Measurements from ENCODE around the gene FOXP1. TPM values are rescaled to one million over a fixed set of nuclear protein-coding genes. Genes with fewer than 3 reads are reported as not detected.

Gene FOXP1
- total and polyA plus RNA-seq, 2 donors (not counting 1 experiment from before 2014, with no cell fraction given), result 91.1 to 508 TPM

- Mint-ChIP-seq H3K4me3 (no peak overlapping the region), H3K4me1 (peaks cover 35% of the 10 kb centered on the region), H3K27me3 (no peaks in the 10 kb centered on the region), H3K27ac (peak overlapping the region; percentile 62), H3K9me3 (ENCODE audit: insufficient read depth) (no peaks in the 10 kb centered on the region)
- no peak overlapping the region for H3K4me3 ChIP-seq (ENCODE audit: control extremely low read depth in 1 of 5, extremely low read depth in 1 of 5, insufficient read depth in 1 of 5, low read depth in 2 of 5, low read length in 4 of 5)
- H3K9ac ChIP-seq (ENCODE audit: low read length), result no peak overlapping the region
- H3K79me2 ChIP-seq (ENCODE audit: control insufficient read depth, insufficient read depth, low read length), result peaks cover 89% of the 10 kb centered on the region
- ChIA-PET POLR2A (no interaction called here), CTCF (interaction anchor here (0.6 to 2.2 kb wide), 4 partner anchors 11 to 195 kb away, joined by 3 to 9 read pairs (median 4); no protein-coding TSS in a partner anchor)
- H4K20me1 ChIP-seq (ENCODE audit: control insufficient read depth, insufficient read depth, low read length, poor library complexity, severe bottlenecking), result peaks cover 4% of the 10 kb centered on the region
- intact Hi-C loops (cut with micrococcal nuclease), result loop anchor here (5.0 kb wide), 1 partner anchor 36 kb away; no protein-coding TSS in a partner anchor
- TF ChIP-seq CTCF (IDR thresholded peaks at IDR 0.05), result no peak
- no peak for TF ChIP-seq EZH2 (IDR thresholded peaks at IDR 0.05; ENCODE audit: borderline replicate concordance, insufficient read depth, low read depth, low read length, poor library complexity, severe bottlenecking)
- peak overlapping the region in 1 of 2 donors; percentile 33 for H3K27ac ChIP-seq (ENCODE audit: low read length in 2 of 2)
- H3K4me2 ChIP-seq (replicated peaks; ENCODE audit: low read depth, low read length, poor library complexity, severe bottlenecking), result peak overlapping the region; percentile 23
- peaks cover 0 to 2% of the 10 kb centered on the region in 2 experiments for H3K36me3 ChIP-seq (replicated peaks in 1 of 2; ENCODE audit: control extremely low read depth in 1 of 2, control insufficient read depth in 1 of 2, extremely low read depth in 1 of 2, insufficient read depth in 2 of 2, low read length in 1 of 2)
- 81% methylated on average over 10 of the region's 16 CpGs for WGBS (ENCODE audit: insufficient coverage)
- H3K4me1 ChIP-seq (ENCODE audit: control insufficient read depth in 2 of 2, insufficient read depth in 2 of 2, low read length in 2 of 2), result peaks cover 38 to 40% of the 10 kb centered on the region in 2 donors
- no peaks in the 10 kb centered on the region for H3K27me3 ChIP-seq (replicated peaks in 1 of 4; ENCODE audit: control extremely low read depth in 1 of 4, control insufficient read depth in 3 of 4, insufficient read depth in 4 of 4, low read length in 3 of 4)
- ATAC-seq (ENCODE audit: low read depth) (no peak), DNase-seq (no peak)
- no peaks in the 10 kb centered on the region for H3K9me3 ChIP-seq (ENCODE audit: control extremely low read depth in 1 of 3, control insufficient read depth in 2 of 3, insufficient read depth in 1 of 3, low read length in 2 of 3)
- H2AFZ ChIP-seq (ENCODE audit: insufficient read depth, low read depth, low read length, poor library complexity, severe bottlenecking), result no peak overlapping the region
Observed at GRCh38 chr3:71316066-71316777, 267.3 kb downstream of the FOXP1 start.

GRCh38 chr3:71315431-71315830, 268.1 kb downstream of the FOXP1 start:
- H3K4me1 Mint-ChIP-seq, result peaks cover 42% of the 10 kb centered on the region

More at GRCh38 chr3:71315431-71315830, 268.1 kb downstream of the FOXP1 start:
- ChIA-PET POLR2A (interaction anchor here (0.6 kb wide), 1 partner anchor 152 kb away, joined by 3 read pairs; no protein-coding TSS in a partner anchor), CTCF (interaction anchor here (1.2 to 2.2 kb wide), 2 partner anchors 11 to 83 kb away, joined by 3 to 9 read pairs; no protein-coding TSS in a partner anchor)
- Histone ChIP-seq H3K4me3 (ENCODE audit: control extremely low read depth in 1 of 5, extremely low read depth in 1 of 5, insufficient read depth in 1 of 5, low read depth in 2 of 5, low read length in 4 of 5) (no peak overlapping the region), H2AFZ (ENCODE audit: insufficient read depth, low read depth, low read length, poor library complexity, severe bottlenecking) (no peak overlapping the region), H3K4me1 (ENCODE audit: control insufficient read depth in 2 of 2, insufficient read depth in 2 of 2, low read length in 2 of 2) (peaks cover 41 to 45% of the 10 kb centered on the region in 2 donors), H4K20me1 (ENCODE audit: control insufficient read depth, insufficient read depth, low read length, poor library complexity, severe bottlenecking) (peaks cover 4% of the 10 kb centered on the region), H3K4me2 (replicated peaks; ENCODE audit: low read depth, low read length, poor library complexity, severe bottlenecking) (no peak overlapping the region), H3K36me3 (replicated peaks in 1 of 2; ENCODE audit: control extremely low read depth in 1 of 2, control insufficient read depth in 1 of 2, extremely low read depth in 1 of 2, insufficient read depth in 2 of 2, low read length in 1 of 2) (peaks cover 0 to 2% of the 10 kb centered on the region in 2 experiments), H3K79me2 (ENCODE audit: control insufficient read depth, insufficient read depth, low read length) (peaks cover 89% of the 10 kb centered on the region), H3K27me3 (replicated peaks in 1 of 4; ENCODE audit: control extremely low read depth in 1 of 4, control insufficient read depth in 3 of 4, insufficient read depth in 4 of 4, low read length in 3 of 4) (no peaks in the 10 kb centered on the region), H3K9me3 (ENCODE audit: control extremely low read depth in 1 of 3, control insufficient read depth in 2 of 3, insufficient read depth in 1 of 3, low read length in 2 of 3) (no peaks in the 10 kb centered on the region), H3K27ac (ENCODE audit: low read length in 2 of 2) (peak overlapping the region in 1 of 2 donors; percentile 33), H3K9ac (ENCODE audit: low read length) (no peak overlapping the region)
- DNase-seq (no peak), ATAC-seq (ENCODE audit: low read depth) (no peak)
- H3K27me3 Mint-ChIP-seq, result no peaks in the 10 kb centered on the region
- peak overlapping the region; percentile 81 for H3K27ac Mint-ChIP-seq
- intact Hi-C loops (cut with micrococcal nuclease), result loop anchor here (5.0 kb wide), 1 partner anchor 37 kb away; no protein-coding TSS in a partner anchor
- WGBS (ENCODE audit: insufficient coverage), result 75% methylated on average over 2 of the region's 2 CpGs
- H3K9me3 Mint-ChIP-seq (ENCODE audit: insufficient read depth), result no peaks in the 10 kb centered on the region
- TF ChIP-seq CTCF (IDR thresholded peaks at IDR 0.05), result no peak
- TF ChIP-seq EZH2 (IDR thresholded peaks at IDR 0.05; ENCODE audit: borderline replicate concordance, insufficient read depth, low read depth, low read length, poor library complexity, severe bottlenecking), result no peak
- H3K4me3 Mint-ChIP-seq, result no peak overlapping the region

Data from B cell (primary cell).